TTC549 (cell line): ENCODE data around the gene SAMD14.

ENCODE experiments used
- FAIRE-seq: peaks from 2 replicates; lab custom pipeline; 2012; peaks lifted over from hg19 to GRCh38; lab: Jason Lieb, UNC

The SAMD14 gene

GRCh38 chr17:50147841-50148225 lies 17.9 kb upstream of the SAMD14 start:
- no peak for FAIRE-seq

GRCh38 chr17:50146927-50147665 lies 17.1 kb upstream of the SAMD14 start:
- FAIRE-seq = no peak

DNA sequence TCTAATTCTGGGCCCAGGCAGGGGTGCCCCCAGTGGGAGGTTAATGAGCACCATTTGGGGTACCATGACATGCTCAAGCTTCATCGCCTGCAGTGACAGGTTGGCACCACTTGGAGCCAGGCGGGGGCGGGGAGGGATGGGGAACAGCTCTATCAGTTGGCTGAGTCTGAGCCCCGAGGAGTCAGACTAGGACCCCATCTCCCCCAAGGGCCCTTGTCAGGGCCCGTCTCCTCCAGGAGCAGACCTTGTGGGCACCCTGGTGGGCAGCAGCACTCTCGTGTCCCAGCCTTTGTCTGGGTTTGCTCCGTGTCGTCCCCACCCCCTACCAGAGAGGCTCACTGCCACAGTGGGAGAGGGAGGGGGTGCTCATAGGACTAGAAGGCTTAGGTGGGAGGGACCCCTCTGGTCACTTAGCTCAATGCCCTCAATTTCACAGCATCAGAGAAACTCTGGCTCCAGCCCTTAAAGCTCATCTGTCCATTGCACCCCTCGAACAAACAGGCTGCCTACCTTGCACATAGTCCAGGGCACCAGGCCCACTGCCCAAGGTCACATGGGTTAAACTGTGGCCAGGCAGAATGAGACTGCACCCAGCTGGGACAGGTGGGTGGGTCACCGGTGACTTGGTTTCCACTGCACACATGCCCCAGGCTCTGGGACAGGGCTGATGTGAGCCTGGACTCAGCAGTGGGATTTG lies 16.4 kb upstream of the SAMD14 start:
- no peak for FAIRE-seq

DNA sequence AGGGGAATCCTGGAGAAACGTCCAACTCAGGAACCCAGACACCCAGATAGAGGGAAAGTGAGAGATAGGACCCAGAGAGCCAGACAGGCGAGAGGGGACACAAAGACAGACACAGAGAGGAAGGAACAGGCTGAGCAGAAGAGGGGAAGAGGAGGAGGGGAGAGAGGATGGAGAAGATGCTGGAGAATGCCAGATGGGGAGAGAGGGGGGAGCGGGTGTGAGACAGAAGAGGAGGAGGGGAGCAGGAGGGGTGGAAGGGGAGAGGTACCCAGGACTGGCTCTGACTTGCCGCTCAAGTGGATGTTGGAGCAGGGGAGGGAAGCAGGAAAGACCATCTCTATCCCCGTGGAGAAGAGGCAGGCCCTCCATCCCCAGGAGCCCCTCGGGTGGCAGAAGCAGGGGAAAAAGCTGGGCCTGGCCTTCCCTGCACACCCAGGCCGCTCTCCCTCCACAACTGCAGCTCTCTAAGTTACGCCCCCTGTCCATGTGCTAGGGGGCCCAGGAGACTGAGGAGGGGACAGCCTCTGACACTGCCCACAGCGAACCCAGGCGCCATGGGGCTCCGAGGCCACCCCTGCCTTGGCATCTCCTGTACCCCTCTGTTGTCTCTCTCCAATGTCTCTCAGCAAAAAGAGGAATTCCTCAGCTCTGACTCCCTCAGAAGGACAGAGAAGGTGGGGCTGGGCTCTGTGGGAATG lies 15.7 kb upstream of the SAMD14 start:
- FAIRE-seq = no peak

DNA sequence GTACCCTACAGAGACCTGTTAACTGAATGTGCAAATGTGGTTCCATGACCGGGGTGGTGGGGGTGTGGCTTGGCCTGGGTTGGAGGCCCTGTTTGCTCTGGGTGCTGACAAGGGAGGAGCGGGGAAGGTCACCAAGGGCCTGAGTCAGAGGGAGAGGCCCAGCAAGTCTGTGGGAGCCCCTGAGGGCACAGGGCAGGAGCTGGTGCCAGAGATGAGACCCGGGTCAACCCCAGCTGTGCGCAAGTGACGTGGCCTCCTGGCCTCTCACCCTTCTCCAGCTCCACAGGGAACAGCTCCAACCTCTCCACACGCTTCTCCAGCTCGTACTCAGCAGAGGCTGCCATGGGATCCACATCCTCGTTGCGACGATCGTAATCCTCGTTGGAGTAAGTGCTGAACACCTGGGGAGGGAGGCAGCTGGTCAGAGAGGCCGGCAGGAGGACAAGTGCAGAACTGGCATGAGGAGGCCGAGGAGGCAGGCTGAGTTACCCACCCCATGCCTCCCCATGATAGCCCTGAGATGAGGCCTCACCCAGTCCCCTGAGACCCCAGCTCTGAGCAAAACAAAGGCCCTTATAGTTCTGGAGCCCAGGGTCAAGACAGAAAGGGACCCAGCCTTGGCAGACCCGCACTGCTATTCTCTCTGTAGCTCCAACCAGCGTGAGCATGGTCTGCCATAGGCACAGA lies 15.0 kb upstream of the SAMD14 start:
- FAIRE-seq = no peak

DNA sequence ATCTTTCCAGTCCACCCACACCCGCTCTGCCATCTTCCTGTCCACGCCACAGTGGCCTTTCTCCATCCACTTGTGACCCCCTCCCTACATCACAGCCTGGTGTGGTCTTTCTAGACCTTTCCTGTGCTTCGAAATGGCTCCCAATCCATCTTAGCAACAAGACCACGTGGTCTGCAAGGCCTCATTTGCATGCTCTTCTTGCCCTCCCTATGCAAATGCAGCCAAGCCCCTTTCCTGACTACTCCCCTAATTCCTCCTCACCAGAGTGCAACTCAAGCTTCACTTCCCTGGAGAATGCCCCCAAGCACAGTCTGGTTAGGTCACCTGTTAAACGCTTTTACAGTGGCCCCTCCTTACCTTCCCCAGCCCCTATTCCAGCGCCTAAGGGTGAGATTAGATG lies 14.4 kb upstream of the SAMD14 start:
- FAIRE-seq = no peak

DNA sequence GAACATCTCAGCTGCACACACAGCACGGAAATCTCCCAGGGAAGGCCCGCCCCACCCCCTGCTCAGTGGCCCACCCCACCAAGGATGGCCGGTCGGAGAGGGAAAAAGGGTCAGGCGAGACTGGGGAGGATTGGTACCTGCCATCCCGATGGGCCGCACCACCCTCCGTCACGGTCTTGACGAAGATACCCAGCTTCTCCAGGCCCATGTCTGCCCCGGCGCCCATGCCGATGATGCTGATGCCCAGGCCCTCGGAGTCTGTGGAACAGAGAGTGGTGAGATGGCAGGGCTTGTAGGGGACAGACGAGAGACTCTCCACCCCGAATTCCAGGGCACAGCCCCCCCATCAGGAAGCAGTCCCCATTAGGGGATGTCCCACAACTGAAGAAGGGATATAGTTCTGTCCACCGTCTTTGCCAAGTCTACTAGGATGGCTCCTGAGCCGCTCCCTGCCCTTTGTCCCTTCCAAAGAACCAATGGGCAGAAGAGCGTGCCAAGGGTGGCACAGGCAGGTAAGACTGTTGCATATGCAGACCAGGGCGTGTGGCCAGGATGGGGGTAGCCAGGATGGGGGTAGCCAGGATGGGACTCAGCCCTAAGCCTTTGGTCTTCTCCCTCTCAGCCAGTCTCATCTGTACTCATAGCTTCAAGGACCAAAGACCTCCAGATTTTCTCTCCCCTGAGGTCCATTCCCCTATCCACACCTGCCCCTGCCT lies 13.7 kb upstream of the SAMD14 start:
- FAIRE-seq = no peak

- FAIRE-seq = no peak
These were observed 11.8 kb upstream of the SAMD14 start for GRCh38 chr17:50141745-50142110.

DNA sequence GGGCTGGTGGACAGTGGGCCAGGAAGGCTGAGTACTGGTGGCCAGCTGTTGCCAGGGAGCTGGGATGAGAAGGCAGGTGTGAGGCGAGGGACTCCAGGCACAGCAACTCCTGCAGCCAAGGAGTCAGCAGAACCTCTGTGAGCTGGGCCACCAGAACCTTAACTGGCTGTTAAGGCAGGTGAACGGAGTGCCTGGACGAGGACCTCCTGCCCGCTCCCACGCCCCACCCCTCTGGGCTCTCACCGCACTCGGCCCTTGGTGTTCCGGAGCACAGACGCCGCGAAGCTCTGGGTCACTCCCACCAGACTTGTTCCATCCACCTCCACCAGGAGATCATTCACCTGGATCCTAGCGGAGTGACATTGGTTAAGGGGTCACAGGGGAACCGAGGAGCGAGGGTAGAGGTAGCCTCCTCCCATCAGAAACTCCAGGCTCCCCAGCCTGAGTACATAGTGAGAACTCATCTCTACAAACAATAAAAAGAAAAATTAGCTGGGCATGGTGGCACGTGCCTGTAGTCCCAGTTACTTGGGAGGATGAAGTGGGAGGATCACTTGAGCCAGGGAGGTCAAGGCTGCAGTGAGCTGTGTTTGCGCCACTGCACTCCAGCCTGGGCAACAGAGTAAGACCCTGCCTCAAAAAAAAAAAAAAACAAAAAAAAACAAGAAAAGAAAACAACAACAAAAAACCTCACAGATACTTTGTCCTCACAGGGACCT lies 11.2 kb upstream of the SAMD14 start:
- no peak for FAIRE-seq

DNA sequence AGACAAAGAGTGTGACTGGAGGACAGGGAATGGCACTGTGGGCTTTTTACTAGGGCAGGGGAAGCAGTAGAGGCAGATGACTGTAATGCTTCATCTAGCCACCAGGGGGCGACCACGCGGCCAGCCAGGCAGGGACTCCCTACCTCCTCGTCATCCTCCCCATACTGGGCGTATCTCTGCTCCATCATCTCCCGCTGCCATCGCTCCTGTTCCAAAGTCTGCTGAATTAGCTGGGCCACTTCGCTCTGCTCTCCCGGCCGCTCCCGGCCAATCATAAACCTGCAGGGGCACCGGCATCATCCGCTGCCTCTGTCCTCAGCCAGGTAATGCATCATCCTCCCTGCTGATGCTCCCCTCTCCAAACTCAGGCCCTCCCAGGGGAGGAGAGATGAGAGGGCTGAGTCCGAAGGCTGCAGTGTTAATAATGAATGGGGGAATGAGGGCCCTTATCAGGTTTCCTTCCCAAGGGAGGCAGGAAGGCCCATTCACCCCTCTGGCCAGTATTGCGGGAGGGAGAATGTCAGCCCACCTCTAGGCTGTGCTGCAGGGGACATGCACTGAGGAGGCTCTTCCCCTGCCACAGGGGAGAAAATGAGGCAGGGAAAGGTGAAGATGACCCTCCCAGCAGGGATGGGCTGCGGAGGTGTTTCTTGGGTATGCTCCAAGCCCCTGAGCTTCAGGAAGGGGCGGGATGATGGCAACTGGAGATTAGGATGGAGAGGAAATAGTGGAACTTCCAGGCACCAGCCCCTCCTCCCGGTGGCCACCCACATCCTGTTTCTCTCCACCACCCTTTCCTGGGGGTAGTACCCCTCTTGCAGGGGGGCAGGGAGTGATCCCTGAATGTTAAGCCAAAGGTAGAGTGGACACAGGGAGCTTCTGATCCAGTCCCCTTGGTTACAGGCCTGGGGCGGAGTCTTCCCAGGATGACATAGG lies 10.3 kb upstream of the SAMD14 start:
- no peak for FAIRE-seq

GRCh38 chr17:50139185-50139783 lies 9.3 kb upstream of the SAMD14 start:
- FAIRE-seq = no peak

DNA sequence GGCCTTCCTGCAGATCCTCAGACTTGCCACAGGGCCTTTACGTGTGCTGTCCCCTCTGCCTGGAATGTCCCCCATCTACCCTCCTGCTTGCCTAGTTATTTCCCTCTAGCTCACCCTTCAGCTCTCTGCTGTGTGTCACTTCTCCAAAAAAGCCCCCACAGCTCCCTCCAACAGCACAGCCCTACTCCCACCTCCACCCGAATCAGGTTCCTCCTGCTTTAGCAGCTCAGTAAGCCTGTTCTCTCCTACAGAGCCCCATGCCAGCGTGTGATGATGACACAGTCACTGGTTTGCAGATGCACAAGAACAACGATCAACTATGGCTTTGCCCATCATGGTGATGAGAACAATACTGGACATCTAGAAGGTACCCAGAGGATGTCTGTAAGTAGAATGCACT lies 7.1 kb upstream of the SAMD14 start:
- FAIRE-seq = no peak

DNA sequence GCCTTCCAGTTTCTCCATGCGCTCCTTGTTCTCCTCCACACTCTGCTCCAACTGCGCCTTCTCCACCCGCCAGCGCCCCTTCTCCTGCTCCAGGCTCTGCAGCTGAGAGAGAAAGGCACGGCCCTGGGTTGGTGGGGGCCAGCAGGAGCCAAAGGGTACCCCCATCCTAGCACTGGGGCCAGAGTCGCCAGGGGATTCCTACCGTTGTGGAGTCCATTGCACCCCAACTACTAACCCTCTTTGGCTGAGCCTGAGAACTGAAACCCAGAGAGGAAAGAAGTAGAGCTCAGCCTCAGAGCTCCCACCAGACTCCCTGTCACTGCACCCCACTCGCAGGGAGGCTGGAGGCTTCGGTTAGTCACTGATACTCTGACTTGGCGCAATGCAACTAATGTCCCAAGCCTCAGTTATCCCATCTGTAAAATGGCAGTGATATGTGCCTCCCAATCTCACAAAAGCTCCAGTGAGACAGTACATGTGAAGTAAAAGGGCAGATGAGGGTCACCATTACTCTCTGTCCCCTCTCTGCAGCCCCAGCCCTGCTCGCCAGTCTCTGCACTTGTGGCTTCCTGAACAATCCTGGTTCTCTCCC lies 6.2 kb upstream of the SAMD14 start:
- no peak for FAIRE-seq

GRCh38 chr17:50135316-50136095 lies 5.5 kb upstream of the SAMD14 start:
- no peak for FAIRE-seq

GRCh38 chr17:50134206-50135110 lies 4.5 kb upstream of the SAMD14 start:
- no peak for FAIRE-seq

GRCh38 chr17:50133769-50134099 lies 3.8 kb upstream of the SAMD14 start:
- no peak for FAIRE-seq

GRCh38 chr17:50133028-50133768 lies 3.2 kb upstream of the SAMD14 start:
- no peak for FAIRE-seq
